HG02938 (cell line): ENCODE data around the gene GRIN3A.
A peak's percentile ranks its signal among the peaks of the same experiment; 100 is the strongest.
"Not testable (repeated sequence)": the region's sequence is repeated elsewhere in the genome, so short reads cannot be mapped to it uniquely, and the experiment has no call there.

Experiments
- ATAC-seq: cut with Tn5 transposase; IDR thresholded peaks from one replicate; pipeline ENCODE4 v1.9.1; 2021; ENCODE audit warnings: mild to moderate bottlenecking, moderate library complexity; ENCODE audit not compliant: unreplicated experiment

Gene GRIN3A

GRCh38 chr9:101635473-101635872 lies 103.0 kb downstream of the GRIN3A start:
- ATAC-seq, result no peak

GRCh38 chr9:101634741-101635409 lies 103.6 kb downstream of the GRIN3A start:
- ATAC-seq, result no peak

GRCh38 chr9:101632611-101633010 lies 105.8 kb downstream of the GRIN3A start:
- no peak for ATAC-seq

- no peak for ATAC-seq
Observed at GRCh38 chr9:101631892-101632291, 106.6 kb downstream of the GRIN3A start.

- ATAC-seq, result no peak
Observed at GRCh38 chr9:101629636-101630035, 108.8 kb downstream of the GRIN3A start.

- ATAC-seq, result no peak
Observed at GRCh38 chr9:101628173-101628572, 110.3 kb downstream of the GRIN3A start.

GRCh38 chr9:101626295-101626694 lies 112.2 kb downstream of the GRIN3A start:
- no peak for ATAC-seq

GRCh38 chr9:101625876-101626275 lies 112.6 kb downstream of the GRIN3A start:
- ATAC-seq, result no peak

- ATAC-seq, result peak; percentile 62
Observed at GRCh38 chr9:101620452-101620851, 118.0 kb downstream of the GRIN3A start.

GRCh38 chr9:101618698-101619097 lies 119.7 kb downstream of the GRIN3A start:
- peak; percentile 67 for ATAC-seq

GRCh38 chr9:101605547-101605946 lies 132.9 kb downstream of the GRIN3A start:
- ATAC-seq, result no peak

GRCh38 chr9:101604296-101604695 lies 134.2 kb downstream of the GRIN3A start:
- no peak for ATAC-seq

GRCh38 chr9:101601904-101602765 lies 136.3 kb downstream of the GRIN3A start:
- ATAC-seq, result no peak

- ATAC-seq, result no peak
Observed at GRCh38 chr9:101594796-101595195, 143.7 kb downstream of the GRIN3A start, which contains the start of gene PPP3R2. PPP3R2 (minus strand) TSS chr9:101594969; CDS start chr9:101594921, 48 bp downstream.

- ATAC-seq, result no peak
Observed at GRCh38 chr9:101593345-101593744, 145.1 kb downstream of the GRIN3A start.

GRCh38 chr9:101592788-101593187 lies 145.7 kb downstream of the GRIN3A start:
- ATAC-seq, result no peak

- ATAC-seq, result no peak
Observed at GRCh38 chr9:101591787-101592446, 146.5 kb downstream of the GRIN3A start.

- no peak for ATAC-seq
Observed at GRCh38 chr9:101590901-101591300, 147.5 kb downstream of the GRIN3A start.

GRCh38 chr9:101590074-101590473 lies 148.4 kb downstream of the GRIN3A start:
- ATAC-seq, result not testable (repeated sequence)

- no peak for ATAC-seq
Observed at GRCh38 chr9:101587332-101588043, 151.0 kb downstream of the GRIN3A start.

- ATAC-seq, result peak; percentile 85
Observed at GRCh38 chr9:101586651-101587050, 151.8 kb downstream of the GRIN3A start.
